Measurements from ENCODE around the gene CYGB. TPM values are rescaled to one million over a fixed set of nuclear protein-coding genes. Genes with fewer than 3 reads are reported as not detected.
A peak's percentile ranks its signal among the peaks of the same experiment; 100 is the strongest.

Gene CYGB
- total RNA-seq, result 8.6 to 10.4 TPM (median 10.1 TPM) in 3 replicates

DNA sequence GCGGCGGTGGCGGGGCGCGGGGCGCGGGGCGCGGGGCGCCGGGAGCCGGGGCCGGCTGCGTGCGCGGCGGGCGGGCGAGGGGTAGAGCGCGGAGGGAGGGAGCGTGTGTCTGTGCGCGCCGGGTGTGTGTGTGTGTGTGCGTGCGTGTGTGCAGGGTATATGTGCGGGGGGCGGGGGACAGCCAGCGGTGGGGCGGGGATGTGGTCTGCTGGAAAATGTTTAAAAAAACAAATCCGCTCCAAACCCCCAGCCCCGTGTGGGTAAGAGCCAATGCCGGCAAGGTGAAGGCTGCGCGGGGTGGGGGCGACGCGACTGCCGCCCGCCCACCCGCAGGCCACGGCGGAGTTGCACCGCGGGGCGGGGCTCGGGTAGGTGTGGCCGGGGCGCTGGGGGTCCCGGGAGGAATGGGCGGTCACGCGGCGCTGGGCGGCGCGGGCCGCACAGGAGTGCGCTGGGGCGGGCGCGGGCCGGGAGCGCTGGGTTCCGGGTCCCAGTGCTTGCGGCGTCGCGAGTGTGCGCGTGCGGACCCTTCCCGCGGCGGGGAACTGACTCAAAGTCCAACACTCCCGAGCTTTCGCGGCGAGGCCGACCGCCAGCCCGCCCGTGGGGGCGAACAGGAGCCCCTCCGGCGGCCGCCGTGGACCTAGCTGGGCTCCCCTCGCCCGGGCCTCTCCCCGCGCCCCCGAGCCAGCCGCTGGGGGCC lies at the start of gene CYGB:
Gene CYGB, minus strand, starts transcription at position 132 of the 703 bp plus-strand sequence. CDS start 167 bp downstream, outside the sequence.
- peaks cover 37% of the 10 kb centered on the region for H3K4me1 Mint-ChIP-seq
- H3K36me3 Mint-ChIP-seq, result no peaks in the 10 kb centered on the region
- H3K27me3 Mint-ChIP-seq (ENCODE audit: low read depth), result peaks cover 44% of the 10 kb centered on the region
- DNase-seq (ENCODE audit: low spot score in 2 of 2, unreplicated experiment in 2 of 2), result no peak
- peak within 1 kb of the TSS; percentile 64 for H3K4me3 Mint-ChIP-seq
- H3K9me3 Mint-ChIP-seq, result no peaks in the 10 kb centered on the region
- TF ChIP-seq, protein P1, sequence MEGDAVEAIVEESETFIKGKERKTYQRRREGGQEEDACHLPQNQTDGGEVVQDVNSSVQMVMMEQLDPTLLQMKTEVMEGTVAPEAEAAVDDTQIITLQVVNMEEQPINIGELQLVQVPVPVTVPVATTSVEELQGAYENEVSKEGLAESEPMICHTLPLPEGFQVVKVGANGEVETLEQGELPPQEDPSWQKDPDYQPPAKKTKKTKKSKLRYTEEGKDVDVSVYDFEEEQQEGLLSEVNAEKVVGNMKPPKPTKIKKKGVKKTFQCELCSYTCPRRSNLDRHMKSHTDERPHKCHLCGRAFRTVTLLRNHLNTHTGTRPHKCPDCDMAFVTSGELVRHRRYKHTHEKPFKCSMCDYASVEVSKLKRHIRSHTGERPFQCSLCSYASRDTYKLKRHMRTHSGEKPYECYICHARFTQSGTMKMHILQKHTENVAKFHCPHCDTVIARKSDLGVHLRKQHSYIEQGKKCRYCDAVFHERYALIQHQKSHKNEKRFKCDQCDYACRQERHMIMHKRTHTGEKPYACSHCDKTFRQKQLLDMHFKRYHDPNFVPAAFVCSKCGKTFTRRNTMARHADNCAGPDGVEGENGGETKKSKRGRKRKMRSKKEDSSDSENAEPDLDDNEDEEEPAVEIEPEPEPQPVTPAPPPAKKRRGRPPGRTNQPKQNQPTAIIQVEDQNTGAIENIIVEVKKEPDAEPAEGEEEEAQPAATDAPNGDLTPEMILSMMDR (IDR thresholded peaks at IDR 0.05; ENCODE audit: unreplicated experiment), result no peak
- H3K27ac Mint-ChIP-seq, result no peak within 1 kb of the TSS

DNA sequence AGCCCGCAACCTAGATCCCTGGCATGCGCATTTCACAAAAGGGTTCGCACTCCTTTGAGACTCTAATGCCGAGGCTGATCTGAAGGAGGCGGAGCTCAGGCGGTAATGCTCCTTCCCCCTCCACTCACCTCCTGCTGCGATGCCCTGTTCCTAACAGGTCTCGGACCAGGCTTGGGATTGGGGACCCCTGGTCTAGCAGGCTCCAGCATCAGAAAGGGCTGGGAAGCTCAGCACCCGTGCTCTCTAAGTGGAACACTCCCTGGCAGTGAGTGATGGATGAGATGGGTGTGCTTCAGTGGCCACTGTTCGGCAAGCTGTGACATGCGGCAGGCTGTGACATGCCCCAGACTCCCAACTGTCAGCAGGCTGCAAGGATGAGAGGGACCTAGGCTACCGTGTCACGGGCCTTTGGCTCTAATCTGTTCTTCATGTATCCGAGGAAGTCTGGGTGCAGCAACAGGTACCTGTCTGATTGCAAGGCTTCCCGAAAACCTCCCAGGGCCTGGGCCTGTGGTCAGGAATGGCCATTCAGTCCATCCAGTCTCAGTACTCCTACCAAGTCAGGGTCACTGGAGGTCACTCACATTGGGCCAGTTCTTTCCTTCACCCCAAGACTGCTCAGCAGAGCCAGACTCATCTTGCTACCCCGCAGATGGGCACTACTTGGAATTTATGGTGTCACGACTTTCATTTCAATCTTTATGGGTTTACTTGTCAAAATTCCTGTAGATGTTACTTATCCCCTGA lies 49.4 kb upstream of the CYGB start:
- peak overlapping the region; percentile 23 for H3K27ac Mint-ChIP-seq
- peaks cover 12% of the 10 kb centered on the region for H3K4me1 Mint-ChIP-seq
- peaks cover 3% of the 10 kb centered on the region for H3K9me3 Mint-ChIP-seq
- TF ChIP-seq, protein P1 (IDR thresholded peaks at IDR 0.05; ENCODE audit: unreplicated experiment), result no peak
- peaks cover 4% of the 10 kb centered on the region for H3K36me3 Mint-ChIP-seq
- peak overlapping the region; percentile 26 for H3K4me3 Mint-ChIP-seq
- no peak for DNase-seq (ENCODE audit: low spot score in 2 of 2, unreplicated experiment in 2 of 2)
- H3K27me3 Mint-ChIP-seq (ENCODE audit: low read depth), result peaks cover 67% of the 10 kb centered on the region

DNA sequence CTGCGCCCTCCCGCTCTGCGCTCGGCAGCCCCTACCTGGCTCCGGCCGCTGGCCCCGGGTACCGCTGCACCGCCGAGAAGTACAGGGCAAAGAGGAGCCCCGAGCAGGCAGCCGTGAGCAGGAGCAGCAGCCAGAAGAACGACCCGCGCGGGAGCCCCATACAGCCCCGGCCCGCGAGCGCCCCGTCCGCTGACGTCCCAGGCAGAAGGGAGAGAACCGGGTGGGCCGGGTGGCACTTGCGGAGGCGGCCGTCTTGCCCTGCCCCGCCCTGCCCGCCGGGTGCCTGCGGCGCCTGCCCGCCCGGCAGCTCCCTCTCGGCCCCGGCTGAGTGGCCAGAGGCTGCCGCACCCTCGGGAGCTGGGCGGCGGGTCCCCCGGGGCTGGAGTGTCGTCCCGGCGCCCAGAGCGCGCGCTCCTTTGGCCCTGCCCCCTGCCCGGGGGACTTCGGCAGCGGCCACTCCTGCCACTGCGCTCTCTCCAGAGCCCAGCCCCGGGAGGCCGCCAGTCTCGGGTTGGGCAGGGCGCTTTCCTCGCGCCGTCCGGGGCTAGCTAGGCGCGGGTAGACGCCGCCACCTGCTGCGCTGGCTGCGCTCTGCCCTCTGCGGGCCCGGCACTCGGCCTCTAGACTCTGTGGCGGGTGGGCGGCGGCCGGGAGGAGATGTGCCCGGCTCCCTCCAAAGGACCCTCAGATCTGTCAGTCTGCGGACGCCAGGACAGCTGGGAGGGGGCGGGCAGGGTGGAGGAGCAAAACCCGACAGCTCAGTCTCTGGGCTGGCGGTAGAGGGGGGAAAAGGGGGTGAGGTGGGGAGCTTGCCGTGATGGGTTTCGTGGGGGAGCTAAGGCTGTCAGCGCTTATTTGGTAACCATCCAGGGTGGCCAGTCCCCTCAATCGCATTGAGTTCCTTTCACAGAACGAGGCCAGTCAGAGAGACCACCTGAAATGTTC lies 48.4 kb upstream of the CYGB start, which contains the start of gene ST6GALNAC2:
Gene ST6GALNAC2, minus strand, starts transcription at position 212 of the 945 bp plus-strand sequence. Its CDS starts 52 bp downstream, at position 160.
- H3K4me1 Mint-ChIP-seq, result peaks cover 12% of the 10 kb centered on the region
- TF ChIP-seq, protein P1 (IDR thresholded peaks at IDR 0.05; ENCODE audit: unreplicated experiment), result no peak
- no peak within 1 kb of the TSS for H3K27ac Mint-ChIP-seq
- DNase-seq (ENCODE audit: low spot score in 2 of 2, unreplicated experiment in 2 of 2), result peak; percentile 31 to 54
- H3K27me3 Mint-ChIP-seq (ENCODE audit: low read depth), result peaks cover 70% of the 10 kb centered on the region
- H3K36me3 Mint-ChIP-seq, result peaks cover 4% of the 10 kb centered on the region
- H3K4me3 Mint-ChIP-seq, result peak within 1 kb of the TSS; percentile 66
- H3K9me3 Mint-ChIP-seq, result peaks cover 3% of the 10 kb centered on the region

DNA sequence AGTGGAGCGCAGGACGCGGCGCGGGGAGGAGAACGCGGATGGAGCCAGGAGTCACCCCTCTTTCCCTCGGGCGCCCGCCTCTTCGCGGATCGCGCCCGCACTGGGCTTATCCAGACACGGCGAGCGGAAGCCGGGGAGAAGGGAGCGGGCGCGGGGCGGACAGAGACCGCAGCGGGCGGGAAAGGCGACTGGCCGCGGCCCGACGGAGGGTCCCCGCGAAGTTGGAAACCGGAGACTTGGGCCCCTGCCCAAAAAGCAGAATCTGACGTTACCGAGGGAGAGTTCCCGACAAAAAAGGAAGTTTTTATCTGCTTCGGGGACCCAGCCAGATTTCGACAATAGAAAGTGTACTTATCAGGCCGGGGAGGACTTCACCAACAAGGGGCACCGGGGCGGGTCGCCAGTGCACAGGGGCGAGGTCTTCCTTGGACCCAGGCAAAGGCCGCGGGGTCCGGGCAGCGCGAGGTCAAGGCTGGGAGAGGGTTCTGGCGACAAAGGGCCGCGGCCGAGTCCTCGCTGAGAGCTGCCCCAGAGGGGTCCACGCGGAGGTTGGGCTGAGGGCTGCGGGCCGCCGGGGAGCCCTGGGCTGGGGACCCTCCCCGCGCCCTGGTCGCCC lies 47.6 kb upstream of the CYGB start:
- Mint-ChIP-seq H3K36me3 (peaks cover 4% of the 10 kb centered on the region), H3K9me3 (peaks cover 3% of the 10 kb centered on the region), H3K27me3 (ENCODE audit: low read depth) (peaks cover 70% of the 10 kb centered on the region), H3K27ac (no peak overlapping the region), H3K4me1 (peaks cover 12% of the 10 kb centered on the region), H3K4me3 (peak overlapping the region; percentile 66)
- TF ChIP-seq, protein P1 (IDR thresholded peaks at IDR 0.05; ENCODE audit: unreplicated experiment), result no peak
- peak in 1 of 2 experiments; percentile 60 for DNase-seq (ENCODE audit: low spot score in 2 of 2, unreplicated experiment in 2 of 2)

Measured in mesothelial cell of epicardium (in vitro differentiated cells).